ENCODE results near the gene UNC50.

UNC50 gene

DNA sequence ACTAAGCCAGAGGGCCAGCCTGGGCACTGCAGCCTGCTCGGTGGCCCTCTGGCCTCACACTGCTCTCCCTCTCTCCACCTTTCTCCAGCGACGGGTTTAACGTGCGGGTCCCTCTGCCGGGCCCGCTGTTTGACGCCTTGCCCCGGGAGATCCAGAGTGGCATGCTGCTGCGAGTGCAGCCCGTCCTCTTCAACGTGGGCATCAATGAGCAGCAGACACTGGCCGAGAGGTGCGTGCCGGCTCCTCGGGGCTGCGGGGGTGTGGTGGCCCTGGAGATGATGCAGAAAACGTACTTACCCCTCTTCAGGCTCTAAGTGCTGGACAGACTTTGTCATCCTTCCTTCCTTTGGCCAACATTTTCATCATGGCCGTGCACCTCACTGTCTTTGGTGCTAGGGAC lies 42.4 kb upstream of the UNC50 start:
- Histone ChIP-seq H3F3A (ENCODE audit: insufficient read depth, low read length) (no peaks in the 10 kb centered on the region; the same call in none of the 2 replicates), H3K27me3 (replicated peaks; ENCODE audit: insufficient read depth, low read length) (no peaks in the 10 kb centered on the region), H3K36me3 (replicated peaks; ENCODE audit: insufficient read depth, low read length) (peaks cover 40% of the 10 kb centered on the region), H3K4me2 (ENCODE audit: low read depth, low read length) (no peak overlapping the region), H3K9me3 (replicated peaks; ENCODE audit: insufficient read depth, low read length) (no peaks in the 10 kb centered on the region), H3K4me1 (ENCODE audit: low read length) (no peaks in the 10 kb centered on the region), H2AFZ (ENCODE audit: low read length) (no peak overlapping the region), H3K79me2 (ENCODE audit: low read length) (peaks cover 87% of the 10 kb centered on the region), H3K9ac (ENCODE audit: low read length) (no peak overlapping the region), H4K20me1 (ENCODE audit: insufficient read depth, low read length) (no peaks in the 10 kb centered on the region), H3K9me2 (replicated peaks; ENCODE audit: insufficient read depth, low read length) (no peaks in the 10 kb centered on the region), H3K4me3 (ENCODE audit: low read length) (no peak overlapping the region), H3K27ac (ENCODE audit: low read length) (no peak overlapping the region)
- no peak for DNase-seq
- TF ChIP-seq, protein P1, sequence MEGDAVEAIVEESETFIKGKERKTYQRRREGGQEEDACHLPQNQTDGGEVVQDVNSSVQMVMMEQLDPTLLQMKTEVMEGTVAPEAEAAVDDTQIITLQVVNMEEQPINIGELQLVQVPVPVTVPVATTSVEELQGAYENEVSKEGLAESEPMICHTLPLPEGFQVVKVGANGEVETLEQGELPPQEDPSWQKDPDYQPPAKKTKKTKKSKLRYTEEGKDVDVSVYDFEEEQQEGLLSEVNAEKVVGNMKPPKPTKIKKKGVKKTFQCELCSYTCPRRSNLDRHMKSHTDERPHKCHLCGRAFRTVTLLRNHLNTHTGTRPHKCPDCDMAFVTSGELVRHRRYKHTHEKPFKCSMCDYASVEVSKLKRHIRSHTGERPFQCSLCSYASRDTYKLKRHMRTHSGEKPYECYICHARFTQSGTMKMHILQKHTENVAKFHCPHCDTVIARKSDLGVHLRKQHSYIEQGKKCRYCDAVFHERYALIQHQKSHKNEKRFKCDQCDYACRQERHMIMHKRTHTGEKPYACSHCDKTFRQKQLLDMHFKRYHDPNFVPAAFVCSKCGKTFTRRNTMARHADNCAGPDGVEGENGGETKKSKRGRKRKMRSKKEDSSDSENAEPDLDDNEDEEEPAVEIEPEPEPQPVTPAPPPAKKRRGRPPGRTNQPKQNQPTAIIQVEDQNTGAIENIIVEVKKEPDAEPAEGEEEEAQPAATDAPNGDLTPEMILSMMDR (IDR thresholded peaks at IDR 0.05; ENCODE audit: low read length), result no peak
- TF ChIP-seq EZH2 (optimal IDR thresholded peaks at IDR 0.05; ENCODE audit: low read depth, low read length) (no peak), EZH2phosphoT487 (IDR thresholded peaks at IDR 0.05; ENCODE audit: low read length) (no peak)

DNA sequence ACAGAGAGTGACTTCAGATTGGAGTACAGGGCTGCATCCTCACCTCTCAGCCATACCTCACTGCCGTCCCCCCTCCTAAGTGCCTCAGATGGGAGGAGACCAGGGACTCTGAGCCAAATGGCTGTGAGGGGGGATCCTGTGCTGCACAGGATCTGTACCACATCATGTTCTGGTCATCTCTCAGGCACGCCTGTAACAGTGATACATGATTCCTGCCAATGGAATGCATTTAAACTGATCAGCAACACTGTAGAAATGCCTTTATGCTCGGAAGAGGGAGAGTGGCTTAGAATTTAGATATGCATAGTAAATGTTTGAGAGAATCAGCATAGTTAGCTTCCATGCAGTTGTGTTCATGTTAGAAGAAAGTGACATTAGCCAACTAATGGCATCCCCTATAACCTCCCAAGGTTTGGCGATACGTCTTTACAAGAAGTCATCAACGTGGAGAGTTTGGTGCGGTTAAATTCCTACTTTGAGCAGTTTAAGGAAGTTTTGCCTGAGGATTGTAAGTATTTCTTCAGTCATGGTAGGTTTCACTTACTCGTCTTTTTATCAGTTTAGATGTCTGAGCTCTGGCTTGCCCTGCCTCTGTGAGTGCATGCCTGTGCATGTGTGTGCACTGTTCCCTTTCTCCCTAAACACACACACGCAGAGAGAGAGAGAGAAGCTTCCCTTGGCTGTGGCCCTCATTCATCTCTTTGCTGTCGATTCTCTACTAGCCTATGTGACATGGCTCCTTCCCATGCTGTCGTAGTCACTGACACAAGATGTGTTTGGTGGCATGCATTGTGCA lies 40.0 kb upstream of the UNC50 start:
- Histone ChIP-seq H4K20me1 (ENCODE audit: insufficient read depth, low read length) (no peaks in the 10 kb centered on the region), H3K79me2 (ENCODE audit: low read length) (peaks cover 70% of the 10 kb centered on the region), H3F3A (ENCODE audit: insufficient read depth, low read length) (no peaks in the 10 kb centered on the region; the same call in none of the 2 replicates), H3K4me3 (ENCODE audit: low read length) (no peak overlapping the region), H3K27me3 (replicated peaks; ENCODE audit: insufficient read depth, low read length) (no peaks in the 10 kb centered on the region), H3K4me1 (ENCODE audit: low read length) (no peaks in the 10 kb centered on the region), H2AFZ (ENCODE audit: low read length) (no peak overlapping the region), H3K9ac (ENCODE audit: low read length) (no peak overlapping the region), H3K9me2 (replicated peaks; ENCODE audit: insufficient read depth, low read length) (no peaks in the 10 kb centered on the region), H3K9me3 (replicated peaks; ENCODE audit: insufficient read depth, low read length) (no peaks in the 10 kb centered on the region), H3K36me3 (replicated peaks; ENCODE audit: insufficient read depth, low read length) (peaks cover 46% of the 10 kb centered on the region), H3K4me2 (ENCODE audit: low read depth, low read length) (no peak overlapping the region), H3K27ac (ENCODE audit: low read length) (no peak overlapping the region)
- TF ChIP-seq, protein P1 (IDR thresholded peaks at IDR 0.05; ENCODE audit: low read length), result no peak
- TF ChIP-seq EZH2phosphoT487 (IDR thresholded peaks at IDR 0.05; ENCODE audit: low read length) (no peak), EZH2 (optimal IDR thresholded peaks at IDR 0.05; ENCODE audit: low read depth, low read length) (no peak)
- DNase-seq, result no peak

DNA sequence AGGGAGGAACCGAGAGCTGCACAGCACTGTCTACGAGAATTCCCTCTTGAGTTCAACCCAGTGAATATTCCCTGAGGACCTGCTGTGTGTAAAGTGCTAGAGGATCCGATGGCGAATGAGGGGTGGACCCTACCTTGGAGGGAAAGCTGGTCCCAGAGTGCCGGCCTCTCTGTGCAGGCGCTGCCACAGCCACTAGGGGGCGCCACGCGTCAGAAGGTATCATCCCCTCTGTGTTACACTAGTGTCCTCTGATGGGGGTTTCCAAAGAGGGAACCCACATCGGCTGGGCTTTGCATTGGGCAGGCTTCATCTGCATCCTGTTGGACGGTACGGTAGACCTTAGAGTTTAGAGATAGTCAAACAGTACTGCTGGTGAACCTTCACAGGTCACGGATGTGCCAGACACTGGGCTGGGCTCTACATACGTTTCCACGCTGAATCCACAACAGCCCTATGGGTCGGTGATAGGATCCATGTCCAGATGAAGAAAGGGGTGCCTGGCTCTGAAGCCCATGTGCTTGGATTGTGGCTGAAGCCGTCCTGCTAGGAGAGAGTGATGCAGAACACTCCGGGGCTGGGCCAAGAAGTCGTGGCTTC lies 39.1 kb upstream of the UNC50 start:
- Histone ChIP-seq H3K9me2 (replicated peaks; ENCODE audit: insufficient read depth, low read length) (no peaks in the 10 kb centered on the region), H3K4me1 (ENCODE audit: low read length) (no peaks in the 10 kb centered on the region), H3K4me3 (ENCODE audit: low read length) (no peak overlapping the region), H3K9ac (ENCODE audit: low read length) (no peak overlapping the region), H3K27ac (ENCODE audit: low read length) (no peak overlapping the region), H3K27me3 (replicated peaks; ENCODE audit: insufficient read depth, low read length) (no peaks in the 10 kb centered on the region), H3F3A (ENCODE audit: insufficient read depth, low read length) (no peaks in the 10 kb centered on the region; the same call in none of the 2 replicates), H3K9me3 (replicated peaks; ENCODE audit: insufficient read depth, low read length) (no peaks in the 10 kb centered on the region), H3K79me2 (ENCODE audit: low read length) (peaks cover 61% of the 10 kb centered on the region), H2AFZ (ENCODE audit: low read length) (no peak overlapping the region), H4K20me1 (ENCODE audit: insufficient read depth, low read length) (no peaks in the 10 kb centered on the region), H3K4me2 (ENCODE audit: low read depth, low read length) (no peak overlapping the region), H3K36me3 (replicated peaks; ENCODE audit: insufficient read depth, low read length) (peaks cover 48% of the 10 kb centered on the region)
- TF ChIP-seq, protein P1 (IDR thresholded peaks at IDR 0.05; ENCODE audit: low read length), result peak; percentile 94
- no peak for TF ChIP-seq EZH2phosphoT487 (IDR thresholded peaks at IDR 0.05; ENCODE audit: low read length)
- no peak for TF ChIP-seq EZH2 (optimal IDR thresholded peaks at IDR 0.05; ENCODE audit: low read depth, low read length)
- DNase-seq, result no peak
